ENCODE measurements around the gene TMEM98.

The TMEM98 gene

GRCh38 chr17:32894245-32894644, 33.7 kb upstream of the TMEM98 start:
- TF ChIP-seq, protein P1, sequence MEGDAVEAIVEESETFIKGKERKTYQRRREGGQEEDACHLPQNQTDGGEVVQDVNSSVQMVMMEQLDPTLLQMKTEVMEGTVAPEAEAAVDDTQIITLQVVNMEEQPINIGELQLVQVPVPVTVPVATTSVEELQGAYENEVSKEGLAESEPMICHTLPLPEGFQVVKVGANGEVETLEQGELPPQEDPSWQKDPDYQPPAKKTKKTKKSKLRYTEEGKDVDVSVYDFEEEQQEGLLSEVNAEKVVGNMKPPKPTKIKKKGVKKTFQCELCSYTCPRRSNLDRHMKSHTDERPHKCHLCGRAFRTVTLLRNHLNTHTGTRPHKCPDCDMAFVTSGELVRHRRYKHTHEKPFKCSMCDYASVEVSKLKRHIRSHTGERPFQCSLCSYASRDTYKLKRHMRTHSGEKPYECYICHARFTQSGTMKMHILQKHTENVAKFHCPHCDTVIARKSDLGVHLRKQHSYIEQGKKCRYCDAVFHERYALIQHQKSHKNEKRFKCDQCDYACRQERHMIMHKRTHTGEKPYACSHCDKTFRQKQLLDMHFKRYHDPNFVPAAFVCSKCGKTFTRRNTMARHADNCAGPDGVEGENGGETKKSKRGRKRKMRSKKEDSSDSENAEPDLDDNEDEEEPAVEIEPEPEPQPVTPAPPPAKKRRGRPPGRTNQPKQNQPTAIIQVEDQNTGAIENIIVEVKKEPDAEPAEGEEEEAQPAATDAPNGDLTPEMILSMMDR (conservative IDR thresholded peaks at IDR 0.05; ENCODE audit: low read depth): no peak
- ChIA-PET POLR2A (ENCODE audit: low non-redundant PET) (no interaction called here), CTCF (interaction anchor here (0.6 kb wide), 2 partner anchors 16 to 17 kb away, joined by 3 read pairs; partner anchors contain the start of gene MYO1D)
- DNase-seq (ENCODE audit: low spot score): no peak
- no peak overlapping the region for H3K27ac ChIP-seq

DNA sequence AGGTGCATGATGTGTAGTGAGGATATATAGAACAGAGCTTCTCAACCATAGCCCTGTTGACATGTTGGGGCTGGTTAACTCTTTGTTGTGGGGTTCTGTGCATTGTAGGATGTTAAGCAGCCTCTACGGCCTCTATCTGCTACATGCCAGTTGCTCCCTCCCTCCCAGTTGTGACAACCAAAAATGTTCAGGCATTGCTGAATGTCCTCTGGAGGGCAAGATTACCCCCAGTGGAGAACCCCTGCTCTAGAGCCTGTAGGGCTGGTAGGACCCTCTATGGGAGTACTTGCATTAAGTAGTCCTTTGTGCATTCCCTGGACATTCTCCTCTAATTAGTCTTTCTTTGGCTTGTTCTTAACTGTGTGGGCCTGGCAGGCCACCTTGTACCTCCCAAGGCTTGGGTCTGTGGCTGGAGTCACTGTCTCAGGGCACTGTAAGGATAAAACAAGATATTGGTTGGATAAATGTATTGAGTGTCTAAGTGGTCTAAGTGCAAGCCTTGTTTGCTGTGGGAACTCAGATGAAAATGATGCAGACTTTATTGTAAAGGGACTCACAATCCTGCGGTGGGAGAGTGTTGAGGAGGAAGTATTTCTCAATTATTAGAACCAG, 31.2 kb upstream of the TMEM98 start:
- H3K27ac ChIP-seq: no peak overlapping the region
- POLR2A ChIA-PET (ENCODE audit: low non-redundant PET): no interaction called here
- no peak for DNase-seq (ENCODE audit: low spot score)
- CTCF ChIA-PET: interaction anchor here (1.2 kb wide), 1 partner anchor 20 kb away, joined by 3 read pairs; the partner anchor contains the start of gene MYO1D
- TF ChIP-seq, protein P1 (conservative IDR thresholded peaks at IDR 0.05; ENCODE audit: low read depth): no peak

DNA sequence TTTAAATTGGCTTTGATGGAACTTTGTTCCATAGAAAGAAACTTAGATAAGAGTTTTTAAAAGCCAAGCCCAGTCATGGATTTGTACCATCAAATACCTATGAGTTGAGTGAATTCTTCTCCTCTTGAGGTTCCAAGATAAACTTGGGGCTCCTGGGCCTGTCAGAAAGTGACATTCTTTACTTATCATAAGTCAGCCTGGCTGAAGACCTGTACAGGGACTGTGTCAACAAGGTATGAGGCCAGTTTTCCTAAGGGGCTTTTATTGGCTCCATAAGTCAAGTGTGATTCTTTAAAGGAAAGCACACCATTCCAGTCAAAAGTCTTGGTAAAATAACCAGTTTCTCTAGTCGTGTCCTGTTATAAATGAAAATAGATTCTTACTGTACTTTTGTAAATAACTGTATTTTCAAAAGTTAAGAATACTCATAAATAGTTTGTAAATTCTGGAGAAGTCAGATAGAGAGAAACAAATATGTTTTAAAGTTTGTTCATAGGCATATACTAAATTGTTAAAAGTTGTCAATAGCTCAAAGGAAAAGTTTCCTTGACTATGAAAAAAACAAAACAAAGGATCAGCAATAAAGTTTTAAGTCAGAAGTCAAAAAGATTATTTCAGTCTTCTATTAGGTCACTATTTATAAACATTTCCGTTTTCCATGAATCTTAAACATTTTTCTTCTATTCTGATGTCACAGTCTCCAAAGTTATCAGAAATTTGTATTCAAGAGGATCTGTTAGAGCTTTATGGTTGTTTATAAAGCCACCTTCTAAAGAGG, 28.5 kb upstream of the TMEM98 start:
- TF ChIP-seq, protein P1 (conservative IDR thresholded peaks at IDR 0.05; ENCODE audit: low read depth): no peak
- no peak for DNase-seq (ENCODE audit: low spot score)
- no peak overlapping the region for H3K27ac ChIP-seq
- ChIA-PET POLR2A (ENCODE audit: low non-redundant PET) (no interaction called here), CTCF (no interaction called here)

- POLR2A ChIA-PET (ENCODE audit: low non-redundant PET): no interaction called here
- DNase-seq (ENCODE audit: low spot score): no peak
- CTCF ChIA-PET: interaction anchor here (1.0 kb wide), 1 partner anchor 24 kb away, joined by 3 read pairs; no protein-coding TSS in a partner anchor
Measured at GRCh38 chr17:32901743-32902142, 26.2 kb upstream of the TMEM98 start.

DNA sequence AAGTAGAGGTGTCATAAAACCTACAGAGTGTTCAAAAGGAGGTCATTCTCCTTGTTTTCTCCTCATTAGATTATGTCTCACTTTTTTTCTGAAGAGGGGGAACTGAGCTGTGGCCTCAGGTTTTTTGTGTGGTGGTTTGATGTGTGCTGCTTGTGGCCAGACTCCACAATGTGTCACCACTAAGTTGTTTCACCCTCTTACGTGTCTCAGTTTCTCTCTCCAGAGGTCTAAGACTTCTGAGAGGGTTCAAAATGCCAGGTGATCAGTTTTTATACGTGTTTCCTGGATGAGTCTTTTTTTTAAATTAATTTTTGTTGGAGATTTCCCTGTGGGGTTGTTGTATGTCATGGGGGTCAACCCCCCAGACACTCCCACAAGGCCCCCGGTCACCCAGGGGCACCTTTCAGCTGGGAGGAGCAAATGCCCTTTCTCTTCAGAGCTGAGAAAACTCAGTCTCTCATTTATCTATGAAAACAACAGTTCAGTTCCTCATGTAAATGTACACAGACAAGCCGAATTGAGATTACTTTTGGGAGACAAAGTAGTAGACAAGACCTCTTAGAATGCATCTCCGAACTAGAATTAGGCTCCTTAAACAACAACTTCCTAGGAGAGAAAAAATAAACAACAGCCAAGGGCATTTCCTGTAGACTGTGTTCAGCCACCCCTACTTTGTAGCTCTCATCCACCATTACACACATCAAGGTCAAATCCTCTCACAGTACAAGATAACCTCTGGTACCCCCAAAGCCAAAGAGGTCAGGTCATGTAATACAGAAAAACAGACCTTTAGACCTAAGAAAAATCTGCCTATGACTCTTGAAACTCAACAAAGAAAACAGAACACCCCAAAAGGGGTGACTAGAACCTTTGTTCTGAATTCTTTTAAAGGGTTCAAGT, 23.9 kb upstream of the TMEM98 start:
- TF ChIP-seq, protein P1 (conservative IDR thresholded peaks at IDR 0.05; ENCODE audit: low read depth): no peak
- no peak overlapping the region for H3K27ac ChIP-seq
- no peak for DNase-seq (ENCODE audit: low spot score)
- ChIA-PET CTCF (interaction anchor here (0.6 kb wide), 1 partner anchor 134 kb away, joined by 5 read pairs; no protein-coding TSS in a partner anchor), POLR2A (ENCODE audit: low non-redundant PET) (no interaction called here)

More at GRCh38 chr17:32901743-32902142, 26.2 kb upstream of the TMEM98 start:
- TF ChIP-seq, protein P1 (conservative IDR thresholded peaks at IDR 0.05; ENCODE audit: low read depth): no peak
- H3K27ac ChIP-seq: no peak overlapping the region

DNA sequence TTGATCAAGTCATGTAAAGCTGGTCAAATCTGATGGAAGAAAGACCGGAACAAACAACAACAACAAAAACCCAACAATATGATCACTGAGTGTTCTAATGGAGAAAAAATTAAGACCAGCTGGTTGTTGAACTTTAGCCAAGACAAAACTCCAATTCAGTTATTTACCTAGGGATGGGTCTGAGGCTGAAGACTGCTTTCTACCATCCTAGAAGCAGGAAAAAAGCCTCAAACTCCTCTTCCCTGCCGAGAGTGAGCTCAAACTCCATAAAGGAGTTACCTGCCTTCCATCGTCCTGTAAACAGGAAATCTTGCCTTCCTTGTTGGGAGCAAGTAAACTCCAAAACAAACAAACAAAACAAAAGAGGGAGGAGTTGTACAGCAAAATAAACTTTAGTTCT, 23.1 kb upstream of the TMEM98 start:
- no peak for DNase-seq (ENCODE audit: low spot score)

More for the DNA sequence above, 23.1 kb upstream of the TMEM98 start:
- TF ChIP-seq, protein P1 (conservative IDR thresholded peaks at IDR 0.05; ENCODE audit: low read depth): no peak
- no peak overlapping the region for H3K27ac ChIP-seq
- ChIA-PET POLR2A (ENCODE audit: low non-redundant PET) (no interaction called here), CTCF (interaction anchor here (0.6 kb wide), 1 partner anchor 135 kb away, joined by 5 read pairs; no protein-coding TSS in a partner anchor)

All from RWPE1 (cell line).